ENCODE data around the gene RPL41.
A peak's percentile ranks its signal among the peaks of the same experiment; 100 is the strongest.

- TF ChIP-seq GATA2 (CRISPR knock-in tag; IDR thresholded peaks at IDR 0.05) (no peak), ZNF707 (CRISPR knock-in tag; conservative IDR thresholded peaks at IDR 0.05) (no peak), ZBTB12 (CRISPR knock-in tag; IDR thresholded peaks at IDR 0.05) (peak; percentile 49; the same call in 1 of the 2 replicates), CBFA2T3 (IDR thresholded peaks at IDR 0.05) (no peak), CTCF (IDR thresholded peaks at IDR 0.05 in 2 of 3, conservative IDR thresholded peaks at IDR 0.05 in 1 of 3; ENCODE audit: insufficient read depth in 2 of 3, low read depth in 1 of 3, low read length in 3 of 3) (peak in 2 of 3 experiments; percentile 3 to 14; a peak in 2 of 6 replicates), EZH2 (IDR thresholded peaks at IDR 0.05; ENCODE audit: borderline replicate concordance, low read depth, low read length) (no peak), NEUROD1 (IDR thresholded peaks at IDR 0.05; ENCODE audit: borderline replicate concordance, low read depth, low read length, partially characterized antibody) (no peak), RBFOX2 (IDR thresholded peaks at IDR 0.05; ENCODE audit: low read depth, low read length) (peak; percentile 97), ZBTB33 (CRISPR knock-in tag; IDR thresholded peaks at IDR 0.05) (no peak), SP2 (IDR thresholded peaks at IDR 0.05; ENCODE audit: extremely low read depth, low read depth, low read length, poor library complexity, severe bottlenecking) (peak; percentile 30), ZNF512 (tag; IDR thresholded peaks at IDR 0.05) (no peak)
- TF ChIP-seq, protein P1, sequence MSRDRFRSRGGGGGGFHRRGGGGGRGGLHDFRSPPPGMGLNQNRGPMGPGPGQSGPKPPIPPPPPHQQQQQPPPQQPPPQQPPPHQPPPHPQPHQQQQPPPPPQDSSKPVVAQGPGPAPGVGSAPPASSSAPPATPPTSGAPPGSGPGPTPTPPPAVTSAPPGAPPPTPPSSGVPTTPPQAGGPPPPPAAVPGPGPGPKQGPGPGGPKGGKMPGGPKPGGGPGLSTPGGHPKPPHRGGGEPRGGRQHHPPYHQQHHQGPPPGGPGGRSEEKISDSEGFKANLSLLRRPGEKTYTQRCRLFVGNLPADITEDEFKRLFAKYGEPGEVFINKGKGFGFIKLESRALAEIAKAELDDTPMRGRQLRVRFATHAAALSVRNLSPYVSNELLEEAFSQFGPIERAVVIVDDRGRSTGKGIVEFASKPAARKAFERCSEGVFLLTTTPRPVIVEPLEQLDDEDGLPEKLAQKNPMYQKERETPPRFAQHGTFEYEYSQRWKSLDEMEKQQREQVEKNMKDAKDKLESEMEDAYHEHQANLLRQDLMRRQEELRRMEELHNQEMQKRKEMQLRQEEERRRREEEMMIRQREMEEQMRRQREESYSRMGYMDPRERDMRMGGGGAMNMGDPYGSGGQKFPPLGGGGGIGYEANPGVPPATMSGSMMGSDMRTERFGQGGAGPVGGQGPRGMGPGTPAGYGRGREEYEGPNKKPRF (IDR thresholded peaks at IDR 0.05; ENCODE audit: low read depth, low read length) = no peak
These were observed 11.6 kb downstream of the RPL41 start, which contains the start of gene ESYT1 for GRCh38 chr12:56127888-56128669.

Data from K562 (cell line).